Measurements from ENCODE around the gene FLYWCH1.
A peak's percentile ranks its signal among the peaks of the same experiment; 100 is the strongest.

FLYWCH1 gene

DNA sequence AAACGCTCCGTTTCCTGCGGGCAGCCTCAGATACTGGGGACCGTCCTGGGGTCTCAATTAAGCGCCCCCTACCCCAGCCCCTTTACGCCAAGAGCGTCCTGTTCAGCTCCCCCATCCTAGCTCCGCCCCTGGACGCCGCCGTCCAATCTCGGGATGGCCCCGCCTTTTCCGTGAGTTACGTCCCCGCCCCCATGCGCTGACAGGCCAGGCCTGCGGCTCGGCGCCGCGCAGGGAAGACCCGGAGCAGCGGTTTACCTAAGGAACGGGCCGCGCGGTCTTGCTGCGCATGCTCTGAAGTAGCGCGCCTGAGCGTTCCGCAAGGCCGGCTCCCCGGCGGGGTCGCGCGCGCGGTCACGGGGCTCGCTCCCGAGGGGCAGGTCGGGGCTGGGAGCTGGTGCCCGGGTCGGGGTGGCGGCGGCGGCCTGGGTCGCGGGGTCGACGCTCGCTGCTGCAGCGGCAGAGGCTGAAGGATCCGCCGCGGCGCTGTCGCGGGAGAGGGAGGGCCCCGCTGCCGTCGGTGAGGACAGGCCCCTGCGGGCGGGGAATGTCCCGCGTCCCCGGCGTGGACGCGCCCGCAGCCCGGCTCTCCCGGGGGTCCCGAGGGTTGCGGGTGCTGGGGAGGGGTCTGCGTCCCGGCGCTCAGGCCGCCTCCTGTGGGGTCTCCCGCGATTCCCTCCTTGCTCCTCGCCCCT, at the start of gene FLYWCH1:
FLYWCH1 (plus strand) TSS at position 294 of the 692 bp plus-strand sequence. CDS start 17,755 bp downstream, outside the sequence.
- peak; percentile 96 for DNase-seq

DNA sequence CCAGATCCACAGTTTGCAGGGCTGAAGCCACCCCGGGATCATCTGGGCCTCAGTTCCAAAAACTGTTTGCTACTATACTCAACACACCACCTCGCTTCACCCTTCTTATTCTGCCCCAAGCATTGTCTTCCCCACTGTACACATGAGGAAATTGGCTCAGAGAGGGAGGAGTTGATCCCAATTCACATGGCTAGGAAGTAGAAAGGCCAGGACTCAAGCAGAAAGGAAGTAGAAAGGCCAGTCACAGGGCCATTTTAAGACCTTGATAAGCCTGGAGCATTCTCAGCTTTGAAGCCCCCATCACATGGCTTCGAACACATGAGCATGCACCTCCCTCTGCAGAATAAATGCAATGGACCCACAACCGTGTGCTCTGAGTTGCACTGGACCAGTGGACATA, 46.1 kb upstream of the FLYWCH1 start:
- no peak for DNase-seq

DNA sequence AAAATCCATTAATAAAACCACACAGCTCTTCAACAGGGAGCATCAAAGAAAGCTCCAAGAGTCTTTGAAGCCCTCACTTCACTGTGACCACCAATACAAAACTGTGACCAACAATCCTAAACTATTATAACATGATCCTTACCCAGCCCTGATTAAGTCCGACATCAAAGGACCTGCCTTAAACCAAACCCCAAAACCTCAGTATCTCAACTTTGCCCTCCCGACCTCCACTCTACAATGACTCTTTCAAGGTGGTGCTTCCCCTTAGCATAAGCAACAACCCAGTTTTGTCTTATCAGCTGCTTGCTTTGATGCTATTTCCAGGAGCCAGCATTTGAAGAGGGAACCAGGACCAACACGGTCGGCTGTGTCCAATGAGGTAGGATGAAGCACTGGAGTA, 45.3 kb upstream of the FLYWCH1 start:
- DNase-seq = no peak

DNA sequence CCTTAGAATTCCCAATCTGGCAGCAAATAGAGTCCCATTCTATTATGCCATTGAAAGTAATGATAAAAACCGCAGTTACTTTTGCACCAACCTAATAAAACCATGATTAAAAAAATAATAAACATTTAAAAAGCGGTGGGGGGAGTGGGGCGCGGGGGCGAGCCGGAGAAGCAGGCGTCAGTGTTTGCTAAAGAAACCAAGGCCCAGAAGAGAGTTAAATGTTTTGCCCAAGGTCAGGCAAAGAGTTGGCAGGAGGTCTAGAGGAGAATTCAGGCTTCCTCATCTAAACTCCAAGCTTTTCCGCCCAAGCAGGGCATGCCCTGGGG, 44.1 kb upstream of the FLYWCH1 start:
- no peak for DNase-seq

- DNase-seq = peak; percentile 75
Observed at GRCh38 chr16:2867987-2868789, 43.5 kb upstream of the FLYWCH1 start.

DNA sequence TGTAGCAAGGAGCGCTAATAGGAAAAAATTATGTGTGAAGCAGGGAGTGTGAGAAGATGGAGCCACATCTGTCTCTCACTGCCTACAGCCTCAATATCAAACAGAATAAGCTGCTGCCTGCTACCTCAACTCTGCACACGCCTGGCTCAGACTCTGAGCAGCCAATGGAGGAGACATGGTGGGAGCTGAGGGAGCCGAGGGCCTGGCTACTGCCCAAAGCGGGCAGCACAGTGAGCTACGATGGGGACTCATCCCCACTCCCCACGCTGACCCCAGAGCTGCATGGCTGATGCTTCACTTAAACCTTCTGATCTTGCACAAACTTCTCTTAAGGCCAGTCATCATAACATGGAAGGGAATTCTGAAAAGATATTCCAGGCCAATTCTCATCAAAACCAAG, 39.8 kb upstream of the FLYWCH1 start:
- DNase-seq = no peak

- DNase-seq = no peak
Observed at GRCh38 chr16:2874032-2874911, 37.5 kb upstream of the FLYWCH1 start.

DNA sequence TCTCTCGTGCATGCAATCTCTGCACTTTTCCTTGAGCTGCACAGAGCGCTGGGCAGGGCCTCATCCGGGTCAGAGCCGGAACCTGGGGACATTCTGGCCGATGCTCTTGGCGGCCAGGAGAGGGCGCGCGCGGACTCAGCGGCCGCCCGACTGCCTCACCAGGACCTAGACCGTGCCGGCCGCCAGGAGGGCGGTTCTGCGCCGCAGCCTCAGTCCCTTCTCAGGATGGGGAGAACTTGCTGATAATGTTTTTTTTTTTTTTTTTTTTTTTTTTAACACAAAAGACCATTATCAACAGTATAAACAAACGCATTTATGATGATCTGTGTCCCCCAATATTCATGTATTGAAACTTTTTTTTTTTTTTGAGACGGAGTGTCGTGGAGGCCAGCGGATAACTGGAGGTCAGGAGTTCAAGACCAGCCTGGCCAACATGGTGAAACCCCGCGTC, 36.8 kb upstream of the FLYWCH1 start:
- DNase-seq = peak; percentile 49

- no peak for DNase-seq
Observed at GRCh38 chr16:2879854-2880508, 31.8 kb upstream of the FLYWCH1 start.

DNA sequence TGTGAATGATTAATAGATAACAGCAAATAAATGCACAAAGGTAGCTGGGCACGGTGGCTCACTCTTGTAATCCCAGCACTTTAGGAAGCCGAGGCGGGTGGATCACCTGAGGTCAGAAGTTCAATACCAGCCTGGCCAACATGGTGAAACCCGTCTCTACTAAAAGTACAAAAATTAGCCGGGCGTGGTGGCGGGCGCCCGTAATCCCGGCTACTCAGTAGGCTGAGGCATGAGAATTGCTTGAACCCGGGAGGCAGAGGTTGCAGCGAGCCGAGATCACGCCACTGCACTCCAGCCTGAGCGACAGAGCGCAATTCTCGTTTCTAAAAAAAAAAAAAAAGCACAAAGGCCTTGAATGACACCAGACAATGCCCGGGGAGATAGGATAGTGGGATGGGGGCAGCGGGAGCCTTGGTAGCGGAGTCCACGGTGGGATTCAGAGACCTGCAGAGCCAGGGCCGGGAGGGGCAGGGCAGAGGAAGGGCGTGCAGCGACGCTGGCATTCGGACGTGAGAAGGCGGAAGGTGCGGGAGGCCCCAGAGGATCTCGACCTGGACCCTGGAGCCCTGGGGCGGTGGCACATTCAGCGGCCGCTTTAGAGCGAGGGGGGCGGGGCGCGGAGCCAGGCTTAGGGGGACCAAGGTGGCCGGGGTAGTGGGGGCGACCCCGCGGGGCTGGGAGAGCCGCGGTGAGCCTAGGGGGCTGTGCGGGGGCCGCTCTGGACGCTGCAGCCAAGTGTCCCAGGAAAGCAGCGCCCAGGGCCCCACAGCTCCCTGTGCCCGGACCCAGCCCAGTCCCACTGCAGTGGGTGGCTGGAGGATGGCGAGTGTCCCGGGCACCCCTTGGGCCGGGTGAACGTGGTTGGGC, 29.7 kb upstream of the FLYWCH1 start:
- no peak for DNase-seq

- DNase-seq = peak; percentile 96
Observed at GRCh38 chr16:2882650-2883457, 28.9 kb upstream of the FLYWCH1 start, which contains the start of gene FLYWCH2. TSS of gene FLYWCH2 (plus strand) at chr16:2883215. CDS start at chr16:2896450, 13,235 bp downstream.

GRCh38 chr16:2883458-2883908, 28.2 kb upstream of the FLYWCH1 start:
- DNase-seq = no peak

DNA sequence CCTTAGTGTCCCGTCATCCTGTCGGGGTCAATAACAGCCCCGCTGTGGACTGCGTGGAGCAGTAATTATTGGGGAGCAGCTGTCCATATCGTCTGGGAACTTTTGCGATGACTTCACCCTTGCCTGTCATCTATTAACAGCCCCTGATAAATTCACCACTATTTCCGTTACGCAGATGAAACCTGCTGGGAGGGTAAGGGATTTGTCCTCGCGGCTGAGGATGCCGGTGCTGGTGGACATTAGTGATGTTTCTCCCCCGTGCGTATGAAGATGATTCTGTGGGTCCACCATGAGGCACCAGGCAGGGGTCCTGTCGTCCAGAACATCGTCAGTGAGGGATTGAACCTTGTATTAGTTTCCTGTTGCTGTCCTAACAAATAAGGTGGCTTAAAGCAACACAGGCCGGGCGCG, 27.7 kb upstream of the FLYWCH1 start:
- no peak for DNase-seq

GRCh38 chr16:2894231-2894630, 17.5 kb upstream of the FLYWCH1 start:
- DNase-seq = no peak

- DNase-seq = no peak
Observed at GRCh38 chr16:2895813-2896212, 15.9 kb upstream of the FLYWCH1 start.

- DNase-seq = no peak
Observed at GRCh38 chr16:2896480-2897010, 15.2 kb upstream of the FLYWCH1 start.

GRCh38 chr16:2897110-2897509, 14.6 kb upstream of the FLYWCH1 start:
- no peak for DNase-seq

- DNase-seq = no peak
Observed at GRCh38 chr16:2898831-2899563, 12.7 kb upstream of the FLYWCH1 start.

- no peak for DNase-seq
Observed at GRCh38 chr16:2899564-2900072, 12.1 kb upstream of the FLYWCH1 start.

All from NCI-H2029 (cell line).